B cell (primary cell): ENCODE results near the gene APOL6. TPM values are rescaled to one million over a fixed set of nuclear protein-coding genes. Genes with fewer than 3 reads are reported as not detected.

Source experiments
- ATAC-seq: fragments of 200-7000 bp; cut with Tn5 transposase; one replicate; pipeline ENCODE4 v1.10.0; 2021; ENCODE audit warnings: low read depth, mild to moderate bottlenecking, moderate number of reproducible peaks, moderate library complexity
- CTCF ChIA-PET: fragments of 350-600 bp; sonication (Branson Sonifier 250); formaldehyde crosslinking; loops from one replicate; lab custom pipeline; 2021; ENCODE audit warnings: antibody characterized with exemption, inconsistent platforms; lab: Charles Lee
- POLR2A ChIA-PET: fragments of 350-600 bp; sonication (Branson Sonifier 250); formaldehyde crosslinking; loops from one replicate; lab custom pipeline; 2021; ENCODE audit warnings: antibody characterized with exemption; lab: Charles Lee
- DNase-seq: peaks from one replicate; pipeline ENCODE4 v3.0.0; 2013
- H2AFZ ChIP-seq: 2 replicates; pipeline ENCODE4 v1.6.1; 2012; ENCODE audit warnings: mild to moderate bottlenecking, low read depth, low read length; ENCODE audit not compliant: insufficient read depth, poor library complexity, severe bottlenecking
- H3K27ac ChIP-seq, 2 donors: 1 replicate in 1 of 2; 2 replicates in 1 of 2; pipeline ENCODE4 v1.5.1; 2012 to 2013; ENCODE audit warnings: low read length in 2 of 2, mild to moderate bottlenecking in 2 of 2, moderate library complexity in 1 of 2
- H3K27me3 ChIP-seq, 4 experiments: fragments of 200-600 bp in 1 of 4; sonication (generic) in 1 of 4; replicated peaks in 1 of 4; 1 replicate in 2 of 4; 2 replicates in 2 of 4; pipeline versions ENCODE4 v1.6.1 to v1.7.0; 2013 to 2016; ENCODE audit warnings: low read length in 3 of 4, mild to moderate bottlenecking in 2 of 4, mixed read lengths in 1 of 4, moderate library complexity in 1 of 4; ENCODE audit not compliant: insufficient read depth in 4 of 4, control insufficient read depth in 3 of 4; ENCODE audit errors: control extremely low read depth in 1 of 4
- H3K36me3 ChIP-seq, 2 experiments: replicated peaks in 1 of 2; 1 replicate in 1 of 2; 2 replicates in 1 of 2; pipeline versions ENCODE4 v1.6.1 to v1.7.1; 2013; ENCODE audit warnings: low read length in 1 of 2; ENCODE audit not compliant: insufficient read depth in 2 of 2, control insufficient read depth in 1 of 2; ENCODE audit errors: control extremely low read depth in 1 of 2, extremely low read depth in 1 of 2
- H3K4me1 ChIP-seq, 2 donors: fragments of 200-600 bp in 1 of 2; sonication (generic) in 1 of 2; 1 replicate in 1 of 2; 2 replicates in 1 of 2; pipeline versions ENCODE4 v1.5.1 to v1.6.1; 2013 to 2017; ENCODE audit warnings: low read length in 2 of 2; ENCODE audit not compliant: control insufficient read depth in 2 of 2, insufficient read depth in 2 of 2
- H3K4me2 ChIP-seq: replicated peaks from 2 replicates; pipeline ENCODE3; 2012; ENCODE audit warnings: mild to moderate bottlenecking, low read depth, low read length; ENCODE audit not compliant: poor library complexity, severe bottlenecking
- H3K4me3 ChIP-seq, 5 experiments: fragments of 200-600 bp in 1 of 5; sonication (generic) in 1 of 5; 1 replicate in 3 of 5; 2 replicates in 2 of 5; pipeline versions ENCODE4 v1.5.1 to v1.7.0; 2011 to 2016; ENCODE audit warnings: low read length in 4 of 5, mild to moderate bottlenecking in 4 of 5, low read depth in 2 of 5, control low read depth in 1 of 5, moderate library complexity in 1 of 5; ENCODE audit not compliant: insufficient read depth in 1 of 5; ENCODE audit errors: control extremely low read depth in 1 of 5, extremely low read depth in 1 of 5
- H3K79me2 ChIP-seq: fragments of 200-600 bp; sonication (generic); one replicate; pipeline ENCODE4 v1.6.0; 2016; ENCODE audit warnings: low read length; ENCODE audit not compliant: control insufficient read depth, insufficient read depth
- H3K9ac ChIP-seq: fragments of 200-600 bp; sonication (generic); 2 replicates; pipeline ENCODE4 v1.6.1; 2017; ENCODE audit warnings: mild to moderate bottlenecking, low read length, moderate library complexity
- H3K9me3 ChIP-seq, 3 donors: one replicate each; pipeline versions ENCODE4 v1.6.1 to v1.7.1; 2013; ENCODE audit warnings: low read length in 2 of 3; ENCODE audit not compliant: control insufficient read depth in 2 of 3, insufficient read depth in 1 of 3; ENCODE audit errors: control extremely low read depth in 1 of 3
- H4K20me1 ChIP-seq: 2 replicates; pipeline ENCODE4 v1.6.0; 2012; ENCODE audit warnings: mild to moderate bottlenecking, low read length; ENCODE audit not compliant: insufficient read depth, control insufficient read depth, poor library complexity, severe bottlenecking
- H3K27ac Mint-ChIP-seq: one replicate; pipeline ENCODE4 v1.8.0; 2021; ENCODE audit warnings: mixed read lengths
- H3K27me3 Mint-ChIP-seq: one replicate; pipeline ENCODE4 v1.8.0; 2021; ENCODE audit warnings: mixed read lengths
- H3K4me1 Mint-ChIP-seq: one replicate; pipeline ENCODE4 v1.8.0; 2021; ENCODE audit warnings: mixed read lengths
- H3K4me3 Mint-ChIP-seq: one replicate; pipeline ENCODE4 v1.8.0; 2021; ENCODE audit warnings: mixed read lengths
- H3K9me3 Mint-ChIP-seq: one replicate; pipeline ENCODE4 v1.8.0; 2022; ENCODE audit warnings: mixed read lengths; ENCODE audit not compliant: insufficient read depth
- CTCF ChIP-seq: fragments of 200-600 bp; IDR thresholded peaks from one replicate; pipeline ENCODE4 v1.8.0; 2022; ENCODE audit warnings: antibody characterized with exemption, mild to moderate bottlenecking
- EZH2 ChIP-seq: IDR thresholded peaks from 2 replicates; pipeline ENCODE4 v1.6.1; 2012; ENCODE audit warnings: borderline replicate concordance, low read depth, mild to moderate bottlenecking, moderate library complexity, low read length; ENCODE audit not compliant: insufficient read depth, poor library complexity, severe bottlenecking
- WGBS: methylation state at CpG from one replicate; pipeline ENCODE4 v1.1.5; 2013; ENCODE audit warnings: missing lambda C conversion rate; ENCODE audit not compliant: insufficient coverage; 5-methylcytosine and 5-hydroxymethylcytosine counted together
- intact Hi-C: fragments of 100-400 bp; cut with micrococcal nuclease; formaldehyde crosslinking; loops from one replicate; pipeline ENCODE4 v1.10.0; 2022
- polyA plus RNA-seq: library from polyadenylated mRNA; depleted of rRNA; stranded (reverse); fragments of >200 nt; gene quantifications from 2 replicates; pipeline ENCODE4 v1.2.3, GENCODE V29; 2012
- total RNA-seq, 2 donors: library from RNA; stranded (reverse); fragments of 120-200 nt in 1 of 2; gene quantifications; 1 replicate in 1 of 2; 2 replicates in 1 of 2; pipeline versions ENCODE4 v1.2.3 to v1.2.4, GENCODE V29; 2013 to 2022

Gene APOL6
- total and polyA plus RNA-seq, 2 donors (not counting 1 experiment from before 2014, with no cell fraction given), result 2.3 to 7.0 TPM

GRCh38 chr22:35604621-35605368 is 43.5 kb upstream of the APOL6 start:
- no peak overlapping the region for H3K4me3 ChIP-seq
- H3K27me3 ChIP-seq, result peaks cover 0 to 19% (median 0%) of the 10 kb centered on the region in 4 experiments
- no peak for TF ChIP-seq CTCF
- no peak for TF ChIP-seq EZH2
- intact Hi-C loops, result no loop called here
- POLR2A ChIA-PET, result no interaction called here
- ATAC-seq, result no peak
- CTCF ChIA-PET, result no interaction called here
- Mint-ChIP-seq H3K27ac (no peak overlapping the region), H3K4me3 (no peak overlapping the region), H3K4me1 (no peaks in the 10 kb centered on the region), H3K9me3 (no peaks in the 10 kb centered on the region), H3K27me3 (peaks cover 39% of the 10 kb centered on the region)
- H3K4me2 ChIP-seq, result no peak overlapping the region
- 60% methylated on average over 4 of the region's 9 CpGs for WGBS
- no peak overlapping the region for H3K9ac ChIP-seq
- no peaks in the 10 kb centered on the region for H3K4me1 ChIP-seq
- H3K36me3 ChIP-seq, result no peaks in the 10 kb centered on the region
- H3K27ac ChIP-seq, result no peak overlapping the region
- no peaks in the 10 kb centered on the region for H4K20me1 ChIP-seq
- no peaks in the 10 kb centered on the region for H3K79me2 ChIP-seq
- peaks cover 0 to 6% (median 0%) of the 10 kb centered on the region in 3 donors for H3K9me3 ChIP-seq
- H2AFZ ChIP-seq, result no peak overlapping the region
- no peak for DNase-seq

GRCh38 chr22:35605369-35605680 is 42.9 kb upstream of the APOL6 start:
- ChIA-PET POLR2A (no interaction called here), CTCF (no interaction called here)
- Mint-ChIP-seq H3K27me3 (peaks cover 39% of the 10 kb centered on the region), H3K4me3 (no peak overlapping the region), H3K27ac (no peak overlapping the region), H3K4me1 (no peaks in the 10 kb centered on the region), H3K9me3 (no peaks in the 10 kb centered on the region)
- intact Hi-C loops, result no loop called here
- Histone ChIP-seq H3K4me1 (no peaks in the 10 kb centered on the region), H3K4me3 (no peak overlapping the region), H3K27me3 (peaks cover 0 to 23% (median 0%) of the 10 kb centered on the region in 4 experiments), H3K9ac (no peak overlapping the region), H3K79me2 (no peaks in the 10 kb centered on the region), H3K4me2 (no peak overlapping the region), H3K36me3 (no peaks in the 10 kb centered on the region), H4K20me1 (no peaks in the 10 kb centered on the region), H2AFZ (no peak overlapping the region), H3K27ac (no peak overlapping the region), H3K9me3 (peaks cover 0 to 6% (median 0%) of the 10 kb centered on the region in 3 donors)
- 100% methylated on average over 1 of the region's 2 CpGs for WGBS
- no peak for ATAC-seq
- no peak for DNase-seq
- TF ChIP-seq EZH2 (no peak), CTCF (no peak)
